Caco-2 (cell line): Measurements from ENCODE around the gene SLC11A2. TPM values are rescaled to one million over a fixed set of nuclear protein-coding genes. Genes with fewer than 3 reads are reported as not detected.

ENCODE experiments used
- Bru-seq: library from RNA; stranded (reverse); fragments of 400-500 nt; gene quantifications from one replicate; lab custom pipeline; 2021; lab: Mats Ljungman, UMichigan
- BruChase-seq, 2 experiments: library from RNA; stranded (reverse); fragments of 400-500 nt; gene quantifications; one replicate each; lab custom pipeline; 2021; lab: Mats Ljungman, UMichigan
- BruUV-seq: library from RNA; stranded (reverse); fragments of 400-500 nt; replicated peaks from 2 replicates; lab custom pipeline; 2021; lab: Mats Ljungman, UMichigan
- CTCF ChIA-PET: fragments of 300-600 bp; sonication (Branson Sonifier 250); formaldehyde crosslinking; loops from one replicate; lab custom pipeline; 2022; ENCODE audit warnings: antibody characterized with exemption; lab: Charles Lee
- POLR2A ChIA-PET: fragments of 300-600 bp; sonication (Branson Sonifier 250); formaldehyde crosslinking; loops from one replicate; lab custom pipeline; 2022; ENCODE audit warnings: antibody characterized with exemption; lab: Charles Lee
- DNase-seq, 2 experiments: peaks; one replicate each; pipeline versions ENCODE4 v3.0.0 to v3.0.0-alpha.2; 2020 to 2022
- H3K27me3 ChIP-seq: replicated peaks from 2 replicates; pipeline ENCODE4 v1.6.0; 2011; ENCODE audit warnings: low read length; ENCODE audit not compliant: control insufficient read depth, insufficient read depth
- H3K36me3 ChIP-seq: 2 replicates; pipeline ENCODE4 v1.5.1; 2011; ENCODE audit warnings: low read length; ENCODE audit not compliant: control insufficient read depth, insufficient read depth
- H3K4me1 ChIP-seq: fragments of 250-450 bp; sonication (Bioruptor Pico); 2 replicates; pipeline ENCODE4 v1.5.1; 2020; ENCODE audit warnings: mild to moderate bottlenecking
- H3K4me3 ChIP-seq: 2 replicates; pipeline ENCODE4 v1.5.1; 2011; ENCODE audit warnings: low read depth, mild to moderate bottlenecking, control low read depth, low read length
- H3K9me3 ChIP-seq: fragments of 250-450 bp; sonication (Bioruptor Pico); 2 replicates; pipeline ENCODE4 v1.5.1; 2020; ENCODE audit warnings: mild to moderate bottlenecking, moderate library complexity
- H3K27ac Mint-ChIP-seq: one replicate; pipeline ENCODE4 v1.8.0; 2022; ENCODE audit warnings: mixed read lengths; ENCODE audit not compliant: unreplicated experiment
- H3K27me3 Mint-ChIP-seq: one replicate; pipeline ENCODE4 v1.8.0; 2022; ENCODE audit warnings: mixed read lengths; ENCODE audit not compliant: insufficient read depth, unreplicated experiment
- H3K36me3 Mint-ChIP-seq: one replicate; pipeline ENCODE4 v1.8.0; 2022; ENCODE audit warnings: mild to moderate bottlenecking, mixed read lengths; ENCODE audit not compliant: insufficient read depth, unreplicated experiment
- H3K4me1 Mint-ChIP-seq: one replicate; pipeline ENCODE4 v1.8.0; 2022; ENCODE audit warnings: low read depth, mixed read lengths; ENCODE audit not compliant: unreplicated experiment
- H3K4me3 Mint-ChIP-seq: one replicate; pipeline ENCODE4 v1.8.0; 2022; ENCODE audit warnings: mild to moderate bottlenecking, moderate library complexity, mixed read lengths; ENCODE audit not compliant: unreplicated experiment
- H3K9me3 Mint-ChIP-seq: one replicate; pipeline ENCODE4 v1.8.0; 2022; ENCODE audit warnings: mixed read lengths; ENCODE audit not compliant: unreplicated experiment
- CTCF ChIP-seq, 2 experiments: fragments of 200-600 bp in 1 of 2; IDR thresholded peaks; 1 replicate in 1 of 2; 2 replicates in 1 of 2; pipeline versions ENCODE4 v1.5.1 to v1.8.0; 2011 to 2022; ENCODE audit warnings: antibody characterized with exemption in 1 of 2, control low read depth in 1 of 2, inconsistent platforms in 1 of 2, low read depth in 1 of 2, low read length in 1 of 2, mild to moderate bottlenecking in 1 of 2, moderate library complexity in 1 of 2; ENCODE audit not compliant: insufficient read depth in 1 of 2, severe bottlenecking in 1 of 2, unreplicated experiment in 1 of 2
- intact Hi-C: fragments of 100-400 bp; cut with micrococcal nuclease; formaldehyde crosslinking; loops from one replicate; pipeline ENCODE4 v1.10.0; 2022; ENCODE audit not compliant: unreplicated experiment
- long read RNA-seq: library from polyadenylated mRNA; stranded (forward); transcript quantifications from one replicate; pipeline ENCODE4 v2.0.0, GENCODE V29; 2022
- total RNA-seq: library from RNA; stranded (reverse); gene quantifications from 2 replicates; pipeline ENCODE4 v1.2.3, GENCODE V29; 2022

Gene SLC11A2
- total RNA-seq (97.2 and 115 TPM in 2 replicates), Bru-seq, nascent RNA (percentile 86 among the genes with signal in this experiment), BruChase-seq, experiment 1, labeled RNA remaining after a 2-hour chase (percentile 90 among the genes with signal in this experiment), BruChase-seq, experiment 2, labeled RNA remaining after a 6-hour chase (percentile 93 among the genes with signal in this experiment)
- long read RNA-seq, full-length matches to known transcripts = 65 of 153 reads
- long read RNA-seq, partial matches to known transcripts = 56 of 153 reads
- long read RNA-seq, other reads (novel, unspliced or antisense) = 32 of 153 reads

GRCh38 chr12:51025836-51026638 lies at the start of gene SLC11A2:
Gene SLC11A2, minus strand, starts transcription at chr12:51026384. Its CDS starts 15,656 bp downstream, at chr12:51010728.
- Histone ChIP-seq H3K9me3 (no peaks in the 10 kb centered on the region), H3K27me3 (no peaks in the 10 kb centered on the region), H3K4me3 (peak within 1 kb of the TSS; percentile 86), H3K36me3 (no peaks in the 10 kb centered on the region), H3K4me1 (peaks cover 38% of the 10 kb centered on the region)
- H3K4me1 Mint-ChIP-seq = peaks cover 37% of the 10 kb centered on the region
- TSS peak; percentile 13 for BruUV-seq
- ChIA-PET POLR2A (interaction anchor here (0.6 to 2.1 kb wide), 11 partner anchors 17 to 262 kb away, joined by 3 to 13 read pairs (median 4); partner anchors contain the start of genes ATF1, CSRNP2 and DAZAP2), CTCF (interaction anchor here (0.7 to 3.8 kb wide), 6 partner anchors 21 to 261 kb away, joined by 3 to 67 read pairs (median 24); partner anchors contain the start of genes ATF1 and LETMD1)
- H3K36me3 Mint-ChIP-seq = peaks cover 18% of the 10 kb centered on the region
- DNase-seq = peak; percentile 98 to 99
- no peaks in the 10 kb centered on the region for H3K27me3 Mint-ChIP-seq
- peak in 1 of 2 experiments; percentile 43 for TF ChIP-seq CTCF (IDR thresholded peaks at IDR 0.05; ENCODE audit: insufficient read depth in 1 of 2, low read depth in 1 of 2, low read length in 1 of 2, severe bottlenecking in 1 of 2, unreplicated experiment in 1 of 2)
- no peaks in the 10 kb centered on the region for H3K9me3 Mint-ChIP-seq
- peak within 1 kb of the TSS; percentile 87 for H3K27ac Mint-ChIP-seq
- intact Hi-C loops = loop anchor here (1.0 to 2.0 kb wide), 2 partner anchors 22 to 213 kb away; partner anchors contain the start of genes DAZAP2 and LETMD1
- peak within 1 kb of the TSS; percentile 82 for H3K4me3 Mint-ChIP-seq

- Histone ChIP-seq H3K4me1 (peaks cover under 1% of the 10 kb centered on the region; the same call in 1 of the 2 replicates), H3K9me3 (no peaks in the 10 kb centered on the region), H3K27me3 (no peaks in the 10 kb centered on the region), H3K4me3 (no peak overlapping the region), H3K36me3 (peaks cover 2% of the 10 kb centered on the region; the same call in 1 of the 2 replicates)
- intact Hi-C loops = no loop called here
- BruUV-seq = no TSS peak
- ChIA-PET POLR2A (interaction anchor here (0.6 kb wide), 1 partner anchor 8 kb away, joined by 3 read pairs; no protein-coding TSS in a partner anchor), CTCF (no interaction called here)
- no peak for TF ChIP-seq CTCF (IDR thresholded peaks at IDR 0.05; ENCODE audit: insufficient read depth in 1 of 2, low read depth in 1 of 2, low read length in 1 of 2, severe bottlenecking in 1 of 2, unreplicated experiment in 1 of 2)
- Mint-ChIP-seq H3K4me1 (peaks cover 9% of the 10 kb centered on the region), H3K27ac (no peak overlapping the region), H3K4me3 (no peak overlapping the region), H3K9me3 (no peaks in the 10 kb centered on the region), H3K27me3 (no peaks in the 10 kb centered on the region), H3K36me3 (peaks cover 67% of the 10 kb centered on the region)
- no peak for DNase-seq
Observed at GRCh38 chr12:51075390-51075789, 49.2 kb upstream of the SLC11A2 start.
